ENCODE results near the gene MRPS11.
"Not testable (repeated sequence)": the region's sequence is repeated elsewhere in the genome, so short reads cannot be mapped to it uniquely, and the experiment has no call there.

Gene MRPS11

GRCh38 chr15:88467073-88467934 is at the start of gene MRPS11, which contains the start of gene MRPL46:
MRPS11 (plus strand) TSS chr15:88467708; CDS start chr15:88467718, 10 bp downstream.
MRPL46 (minus strand) TSS chr15:88467388; CDS start chr15:88467377, 11 bp downstream.
- DNase-seq, result peak; percentile 85 to 93

GRCh38 chr15:88419830-88420229 is 47.7 kb upstream of the MRPS11 start:
- DNase-seq, result no peak

DNA sequence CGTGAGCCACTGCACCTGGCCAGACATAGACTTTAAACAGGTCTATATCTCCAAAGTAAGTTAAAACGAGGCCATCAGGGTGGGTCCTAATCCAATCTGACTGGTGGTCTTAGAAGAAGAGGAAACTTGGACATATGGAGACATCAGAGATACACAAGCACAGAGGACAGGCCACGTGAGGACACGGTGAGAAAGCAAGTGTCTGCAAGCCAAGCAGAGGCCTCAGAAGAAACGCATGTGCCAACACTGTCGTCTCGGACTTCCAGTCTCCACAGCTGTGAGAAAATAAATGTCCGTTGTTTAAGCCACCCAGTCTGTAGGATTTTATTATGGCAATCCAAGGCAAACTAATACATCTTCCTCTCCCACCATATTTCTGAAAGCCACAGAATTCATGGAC is 44.2 kb upstream of the MRPS11 start:
- no peak for DNase-seq

DNA sequence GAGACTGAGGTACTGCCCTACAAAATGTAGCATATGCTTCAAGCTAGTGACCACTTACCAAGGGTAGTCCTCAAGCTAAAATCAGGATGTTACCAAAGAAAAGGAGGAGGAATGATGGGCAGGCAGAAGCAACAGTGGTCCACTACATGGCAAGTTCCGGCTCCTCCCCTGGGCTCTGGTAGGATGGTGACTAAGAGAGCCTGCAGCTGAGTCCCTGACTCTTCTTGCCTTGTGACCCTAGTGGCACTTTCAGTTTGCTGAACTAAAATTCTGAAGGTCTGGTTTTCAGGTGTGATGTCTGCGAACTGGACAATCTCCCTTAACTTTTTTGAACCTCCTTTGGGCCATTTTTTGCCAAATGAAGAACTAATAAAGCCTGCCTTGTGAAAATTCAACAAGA is 41.2 kb upstream of the MRPS11 start:
- DNase-seq, result no peak

DNA sequence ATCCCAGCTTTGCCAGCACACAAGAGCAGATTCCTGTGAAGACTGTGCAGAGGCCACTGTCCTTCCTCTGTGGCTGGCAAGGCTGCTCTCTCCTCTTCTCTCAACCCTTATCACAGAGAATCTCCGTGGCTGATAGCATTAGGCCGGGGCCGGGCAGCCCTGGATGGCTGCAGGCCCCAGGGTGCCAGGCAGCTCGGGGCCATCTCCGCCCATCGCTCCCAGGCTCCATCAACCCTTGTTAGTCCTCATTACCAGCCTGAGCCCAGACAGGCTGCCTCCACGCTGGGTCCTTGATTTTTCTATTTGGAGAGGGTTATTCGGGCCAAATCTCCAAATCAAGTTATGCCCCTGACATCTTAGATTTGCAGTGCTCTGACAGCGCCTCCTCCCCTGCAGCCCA is 39.5 kb upstream of the MRPS11 start:
- DNase-seq, result no peak

DNA sequence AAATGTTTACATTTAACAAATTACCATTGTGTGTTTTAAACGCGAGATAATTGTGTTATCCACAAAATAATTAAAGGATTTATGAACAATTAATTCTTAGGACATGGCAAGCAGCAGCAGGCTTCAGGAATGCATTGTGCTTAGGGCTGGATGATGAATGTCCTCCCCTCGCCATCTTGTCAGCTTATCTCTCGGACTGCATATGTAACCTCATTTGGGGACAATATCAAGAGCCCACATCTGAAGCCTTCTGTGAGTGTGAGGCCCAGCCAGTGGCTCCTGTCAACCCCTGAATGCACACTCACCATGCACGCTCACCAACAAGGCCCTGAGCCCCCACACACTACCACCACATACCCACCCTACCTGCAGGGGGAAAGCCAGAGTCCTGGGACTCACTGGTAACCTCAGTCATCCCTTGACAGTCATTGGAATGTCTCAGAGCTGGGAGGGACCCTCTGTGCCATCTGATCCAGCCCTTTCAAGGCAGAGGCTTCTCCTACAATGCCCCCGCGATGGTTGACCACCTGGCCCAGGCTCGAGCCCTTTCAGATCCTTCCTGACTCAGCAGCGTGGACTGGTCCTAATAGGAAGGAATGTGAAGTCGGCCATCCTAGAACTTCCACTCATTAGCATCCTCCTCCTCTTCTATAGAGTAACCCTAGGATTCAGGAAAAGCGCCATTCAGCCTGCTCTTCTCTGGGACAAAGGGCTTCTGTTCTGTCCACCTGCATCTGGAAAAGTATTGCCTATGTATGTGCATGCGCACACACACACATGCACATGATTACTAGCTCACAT is 38.5 kb upstream of the MRPS11 start:
- DNase-seq, result no peak

DNA sequence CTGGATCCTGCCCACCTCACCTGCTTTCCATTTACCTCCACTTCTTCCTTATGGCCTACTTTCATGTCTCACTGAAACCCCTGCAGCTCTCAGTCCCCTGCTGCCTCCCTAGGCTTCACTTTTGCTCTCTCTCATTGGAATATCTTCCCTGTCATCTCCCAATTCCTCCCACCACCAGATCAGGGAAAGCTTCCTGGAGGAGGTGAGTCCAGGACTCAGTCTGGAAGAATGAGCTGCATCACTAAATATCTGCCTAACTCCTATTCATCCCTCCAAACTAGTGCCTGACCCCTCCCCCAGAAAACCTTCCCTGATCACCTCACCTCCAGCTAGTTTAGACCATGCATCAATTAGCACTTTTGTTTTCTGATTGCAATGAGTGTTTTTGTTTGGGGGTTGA is 37.5 kb upstream of the MRPS11 start:
- no peak for DNase-seq

DNA sequence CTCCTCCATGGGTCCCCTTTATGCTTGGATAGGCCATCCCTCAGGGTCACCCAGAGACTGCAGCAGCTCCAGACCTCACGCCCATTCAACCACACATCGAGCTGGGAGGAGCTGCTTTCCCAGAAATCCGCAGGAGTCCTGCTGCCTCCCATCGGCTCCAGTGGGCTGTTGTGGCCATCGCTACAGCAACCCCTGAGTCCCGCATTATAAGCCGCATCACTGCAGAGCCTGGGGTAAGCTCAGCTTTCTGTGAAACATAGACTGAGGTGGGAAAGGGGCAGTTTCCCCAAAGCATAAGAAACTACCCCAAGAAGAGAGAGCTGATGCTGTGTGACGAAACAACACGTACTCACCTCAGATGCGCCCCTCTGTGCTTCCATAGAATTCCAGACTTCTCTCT is 36.1 kb upstream of the MRPS11 start:
- DNase-seq, result no peak

DNA sequence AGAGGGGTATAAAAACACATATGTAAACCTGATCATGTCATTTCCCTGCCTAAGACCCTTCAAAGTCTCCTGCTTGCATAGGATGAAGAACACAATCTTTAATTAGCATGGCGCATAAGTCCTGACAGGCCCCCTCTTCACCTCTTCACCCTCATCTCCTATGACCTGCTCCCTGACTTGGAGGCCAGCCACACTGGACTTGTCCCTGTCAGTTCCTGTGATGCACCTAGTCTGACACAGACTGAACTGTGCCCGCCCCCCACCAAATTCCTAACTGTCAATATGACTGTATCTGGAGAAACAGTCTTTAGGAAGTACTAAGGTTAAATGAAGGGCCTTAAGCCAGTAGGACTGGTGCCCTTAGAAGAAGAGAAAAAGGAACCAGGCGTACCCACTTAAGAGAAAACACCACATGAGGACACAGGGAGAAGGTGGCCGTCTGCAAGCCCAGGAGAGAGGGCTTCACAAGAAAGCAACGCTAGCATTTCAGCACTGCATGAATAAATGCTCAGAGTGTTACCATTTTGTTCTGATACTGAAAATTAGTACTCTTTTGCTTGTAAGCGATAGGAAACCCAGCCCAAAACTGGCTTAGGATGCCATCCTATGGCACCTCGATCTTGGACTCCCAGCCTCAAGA is 34.3 kb upstream of the MRPS11 start:
- DNase-seq, result no peak

DNA sequence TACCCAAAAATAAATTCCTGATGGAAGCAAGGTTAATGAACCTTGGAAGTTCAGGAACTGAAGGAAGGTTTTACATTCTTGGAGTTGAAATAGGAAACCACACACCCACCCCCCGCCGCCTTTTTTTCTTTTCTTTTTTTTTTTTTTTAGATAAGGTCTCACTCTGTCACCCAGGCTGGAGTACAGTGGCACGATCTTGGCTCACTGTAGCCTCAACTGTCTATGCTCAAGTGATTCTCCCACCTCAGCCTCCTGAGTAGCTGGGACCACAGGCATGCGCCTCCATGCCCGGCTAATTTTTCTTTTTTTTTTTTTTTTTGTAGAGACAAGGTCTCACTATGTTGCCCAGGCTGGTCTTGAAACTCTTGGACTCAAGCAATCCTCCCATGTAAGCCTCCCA is 33.4 kb upstream of the MRPS11 start:
- DNase-seq, result not testable (repeated sequence)

- DNase-seq, result no peak
Measured at GRCh38 chr15:88438181-88438580, 29.3 kb upstream of the MRPS11 start.

- DNase-seq, result no peak
Measured at GRCh38 chr15:88440021-88440420, 27.5 kb upstream of the MRPS11 start.

GRCh38 chr15:88441076-88441730 is 26.3 kb upstream of the MRPS11 start:
- DNase-seq, result no peak

DNA sequence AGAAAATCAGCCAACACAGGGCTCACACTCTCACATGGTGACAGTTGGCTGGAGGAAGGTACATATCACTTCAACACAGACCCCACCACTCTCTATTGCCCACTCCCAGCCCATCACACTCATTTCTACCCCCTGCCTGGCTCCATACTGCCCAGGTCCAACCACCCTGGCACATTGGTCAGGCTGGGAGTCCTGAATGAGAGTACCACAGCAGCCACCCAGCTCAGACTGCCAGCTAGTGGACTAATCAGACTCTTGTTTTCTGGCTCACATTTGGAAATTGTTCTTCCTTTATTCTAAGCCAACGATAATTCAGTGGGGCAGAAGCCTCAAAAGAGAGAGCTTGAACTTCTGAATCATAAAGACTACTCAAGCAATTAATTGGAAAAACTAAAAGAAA is 20.3 kb upstream of the MRPS11 start:
- DNase-seq, result no peak

- no peak for DNase-seq
Measured at GRCh38 chr15:88447741-88448140, 19.8 kb upstream of the MRPS11 start.

DNA sequence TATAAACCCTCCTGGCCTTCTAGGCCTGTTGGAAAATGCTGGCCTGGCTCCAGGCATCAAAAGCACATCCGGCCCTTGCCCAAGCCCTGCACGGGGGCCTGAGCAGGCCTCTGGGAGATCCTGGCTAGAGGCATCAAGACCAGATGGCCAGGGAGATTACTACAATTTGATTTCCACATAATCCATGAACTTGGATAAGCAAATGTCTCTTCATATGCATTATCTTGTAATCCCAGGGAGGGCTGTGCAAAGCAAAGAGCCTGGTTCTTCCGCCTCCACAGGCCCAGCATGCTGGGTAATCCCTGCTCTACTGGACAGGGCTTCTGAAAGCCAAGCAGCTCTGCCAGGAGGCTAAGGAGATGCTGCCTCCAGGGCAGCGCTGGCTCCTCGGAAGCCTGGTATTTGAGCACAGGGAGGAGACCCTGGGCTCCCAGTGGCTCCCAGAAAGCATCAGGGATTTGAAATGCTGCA is 18.5 kb upstream of the MRPS11 start:
- no peak for DNase-seq

- no peak for DNase-seq
Measured at GRCh38 chr15:88449581-88449980, 17.9 kb upstream of the MRPS11 start.

- DNase-seq, result peak in 1 of 2 donors; percentile 38
Measured at GRCh38 chr15:88450125-88450798, 17.2 kb upstream of the MRPS11 start.

DNA sequence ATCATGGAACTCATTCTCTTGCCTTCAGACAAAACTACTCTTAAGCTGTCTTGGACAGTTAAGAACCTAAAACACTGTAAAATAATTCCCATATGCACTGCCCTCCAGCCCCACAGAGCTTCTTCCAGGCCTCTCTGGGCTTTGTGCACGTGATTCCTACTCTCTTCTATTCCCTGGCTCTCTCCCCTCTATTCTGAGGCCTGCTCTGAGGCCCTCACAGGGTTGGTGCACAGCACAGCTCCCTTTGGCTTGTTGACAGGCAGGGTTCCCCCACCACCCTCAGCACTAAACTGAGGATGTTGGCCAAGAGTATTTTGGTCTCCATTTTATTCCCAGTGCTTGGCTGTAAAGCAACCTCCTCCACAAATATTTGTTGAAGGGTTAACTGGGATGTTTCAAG is 13.9 kb upstream of the MRPS11 start:
- no peak for DNase-seq

DNA sequence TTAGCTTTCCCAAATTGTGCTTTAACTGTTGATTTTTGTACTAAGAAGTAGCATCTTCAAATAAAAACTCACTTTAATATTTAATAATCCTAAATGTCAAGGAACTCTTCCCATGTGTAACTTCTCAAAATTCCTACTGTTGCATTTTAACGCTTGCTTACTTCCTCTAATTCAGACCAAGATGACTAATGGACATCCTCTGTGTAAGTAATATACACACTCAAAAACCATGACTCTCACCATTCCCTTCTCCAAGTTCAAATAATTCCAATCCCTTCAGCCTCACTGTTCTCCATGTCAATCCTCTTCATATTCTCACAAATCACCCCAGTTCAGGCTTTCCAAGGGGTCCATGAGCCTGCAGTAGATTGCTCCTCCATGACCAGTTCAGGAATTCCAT is 13.3 kb upstream of the MRPS11 start:
- DNase-seq, result no peak

- DNase-seq, result peak; percentile 9 to 39
Measured at GRCh38 chr15:88454867-88455810, 12.4 kb upstream of the MRPS11 start.
